Tibial nerve (tissue), 3 donors: ENCODE results near the gene NFE2L1.
A peak's percentile ranks its signal among the peaks of the same experiment; 100 is the strongest.

Experiments used
- POLR2A ChIP-seq, 2 donors: fragments of 450-650 bp; IDR thresholded peaks; one replicate each; pipeline ENCODE4 v1.6.1; 2017; ENCODE audit warnings: antibody characterized with exemption in 2 of 2, mild to moderate bottlenecking in 2 of 2, moderate library complexity in 2 of 2
- TF ChIP-seq, protein P1 (sequence below), 5 experiments: fragments of 200-600 bp in 3 of 5; fragments of 450-650 bp in 2 of 5; sonication (generic) in 3 of 5; IDR thresholded peaks; one replicate each; pipeline ENCODE4 v1.5.1; 2016 to 2019; ENCODE audit warnings: antibody characterized with exemption in 5 of 5, mild to moderate bottlenecking in 3 of 5, moderate library complexity in 2 of 5

DNA sequence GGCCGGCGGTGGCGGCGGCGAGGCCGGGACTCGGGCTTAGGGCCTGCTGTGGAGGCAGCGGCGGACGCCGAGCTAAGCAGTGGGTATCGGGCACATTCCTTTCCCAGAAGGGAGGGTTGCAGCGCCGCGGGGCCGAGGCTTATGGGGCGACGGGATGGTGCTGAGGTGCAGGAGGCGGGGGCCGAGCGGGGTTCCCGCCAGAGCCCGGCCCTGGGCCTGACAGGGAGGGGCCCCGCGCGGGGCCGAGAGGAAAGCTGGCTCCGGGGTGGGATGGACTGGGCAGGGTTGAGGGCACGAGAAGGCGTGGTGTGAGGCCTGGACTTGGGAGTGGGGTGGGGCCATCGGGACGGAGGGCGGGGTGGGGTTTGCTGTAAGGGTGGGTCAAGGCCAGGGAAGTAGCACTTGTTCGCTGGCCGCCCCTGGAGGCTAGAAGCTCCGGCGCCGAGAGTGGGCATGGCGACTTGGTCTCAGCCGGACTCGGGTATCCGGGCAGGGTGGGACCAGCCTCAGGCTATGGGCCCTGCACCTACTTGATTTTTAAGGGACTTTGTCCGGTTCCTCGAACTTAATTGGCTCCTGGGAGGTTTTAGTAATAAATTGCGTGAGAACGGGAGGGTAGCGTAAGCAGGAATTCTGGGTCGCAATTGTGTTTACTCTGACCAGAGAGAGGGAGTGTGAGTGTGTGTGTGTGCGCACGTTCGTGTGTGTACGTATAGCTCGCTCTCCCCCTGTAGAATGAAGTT, 396 bp downstream of the NFE2L1 start:
- TF ChIP-seq POLR2A (IDR thresholded peaks at IDR 0.05): peak; percentile 32 to 48
- TF ChIP-seq, protein P1, sequence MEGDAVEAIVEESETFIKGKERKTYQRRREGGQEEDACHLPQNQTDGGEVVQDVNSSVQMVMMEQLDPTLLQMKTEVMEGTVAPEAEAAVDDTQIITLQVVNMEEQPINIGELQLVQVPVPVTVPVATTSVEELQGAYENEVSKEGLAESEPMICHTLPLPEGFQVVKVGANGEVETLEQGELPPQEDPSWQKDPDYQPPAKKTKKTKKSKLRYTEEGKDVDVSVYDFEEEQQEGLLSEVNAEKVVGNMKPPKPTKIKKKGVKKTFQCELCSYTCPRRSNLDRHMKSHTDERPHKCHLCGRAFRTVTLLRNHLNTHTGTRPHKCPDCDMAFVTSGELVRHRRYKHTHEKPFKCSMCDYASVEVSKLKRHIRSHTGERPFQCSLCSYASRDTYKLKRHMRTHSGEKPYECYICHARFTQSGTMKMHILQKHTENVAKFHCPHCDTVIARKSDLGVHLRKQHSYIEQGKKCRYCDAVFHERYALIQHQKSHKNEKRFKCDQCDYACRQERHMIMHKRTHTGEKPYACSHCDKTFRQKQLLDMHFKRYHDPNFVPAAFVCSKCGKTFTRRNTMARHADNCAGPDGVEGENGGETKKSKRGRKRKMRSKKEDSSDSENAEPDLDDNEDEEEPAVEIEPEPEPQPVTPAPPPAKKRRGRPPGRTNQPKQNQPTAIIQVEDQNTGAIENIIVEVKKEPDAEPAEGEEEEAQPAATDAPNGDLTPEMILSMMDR (IDR thresholded peaks at IDR 0.05): no peak
